HuH-7 (cell line): ENCODE measurements around the gene ELF3.
"Not testable (repeated sequence)": the region's sequence is repeated elsewhere in the genome, so short reads cannot be mapped to it uniquely, and the experiment has no call there.

Experiments used
- DNase-seq: peaks from one replicate; pipeline ENCODE4 v3.0.0; 2011; ENCODE audit warnings: low spot score

ELF3 gene

DNA sequence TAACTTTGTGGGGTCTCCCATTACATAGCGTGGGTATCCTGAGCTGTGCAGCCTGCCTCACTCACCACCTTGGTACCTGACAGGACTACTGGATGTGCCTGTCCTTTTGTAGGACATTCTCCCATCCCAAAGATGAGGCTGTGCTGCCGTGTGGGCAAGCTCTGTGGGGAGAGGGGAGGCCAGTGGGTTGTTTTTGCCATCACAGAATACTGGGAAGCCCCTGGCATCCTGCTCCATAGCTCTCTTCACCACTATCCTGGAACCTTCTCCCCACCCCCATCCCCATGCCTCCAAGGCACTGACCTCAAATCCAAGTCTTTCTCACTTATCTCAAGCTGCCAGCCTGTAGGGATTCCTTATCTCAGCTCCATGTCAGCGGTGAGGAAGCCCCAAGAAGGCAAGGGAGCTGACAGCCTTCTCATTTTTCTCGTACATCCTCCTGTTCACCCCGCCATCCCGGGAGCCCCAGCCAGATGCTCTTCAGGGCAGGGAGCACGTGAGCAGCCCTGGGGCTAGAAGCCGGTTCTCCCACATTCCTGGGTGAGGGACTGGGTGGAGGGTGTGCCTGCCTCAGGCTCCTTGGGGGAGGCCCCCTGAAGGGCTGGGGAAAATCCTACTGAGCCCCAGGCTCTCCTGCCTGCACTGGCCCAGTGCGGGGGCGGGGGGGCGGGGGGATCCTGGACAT lies 2.4 kb upstream of the ELF3 start:
- no peak for DNase-seq

GRCh38 chr1:202009326-202010179 lies 834 bp upstream of the ELF3 start:
- DNase-seq: peak; percentile 83

DNA sequence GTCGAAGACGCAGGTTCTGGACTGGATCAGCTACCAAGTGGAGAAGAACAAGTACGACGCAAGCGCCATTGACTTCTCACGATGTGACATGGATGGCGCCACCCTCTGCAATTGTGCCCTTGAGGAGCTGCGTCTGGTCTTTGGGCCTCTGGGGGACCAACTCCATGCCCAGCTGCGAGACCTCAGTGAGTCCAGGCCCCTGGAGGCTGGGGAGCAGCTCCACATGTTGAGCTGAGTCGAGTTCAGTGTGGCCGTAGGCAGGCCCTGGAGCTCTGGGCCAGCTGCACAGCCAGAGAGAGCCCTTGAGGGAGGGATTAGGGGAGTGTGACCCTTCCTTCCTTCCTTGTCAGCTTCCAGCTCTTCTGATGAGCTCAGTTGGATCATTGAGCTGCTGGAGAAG lies 1.6 kb downstream of the ELF3 start:
- no peak for DNase-seq

GRCh38 chr1:202012544-202013478 lies 2.4 kb downstream of the ELF3 start:
- no peak for DNase-seq

- no peak for DNase-seq
Observed at GRCh38 chr1:202013603-202014002, 3.2 kb downstream of the ELF3 start.

DNA sequence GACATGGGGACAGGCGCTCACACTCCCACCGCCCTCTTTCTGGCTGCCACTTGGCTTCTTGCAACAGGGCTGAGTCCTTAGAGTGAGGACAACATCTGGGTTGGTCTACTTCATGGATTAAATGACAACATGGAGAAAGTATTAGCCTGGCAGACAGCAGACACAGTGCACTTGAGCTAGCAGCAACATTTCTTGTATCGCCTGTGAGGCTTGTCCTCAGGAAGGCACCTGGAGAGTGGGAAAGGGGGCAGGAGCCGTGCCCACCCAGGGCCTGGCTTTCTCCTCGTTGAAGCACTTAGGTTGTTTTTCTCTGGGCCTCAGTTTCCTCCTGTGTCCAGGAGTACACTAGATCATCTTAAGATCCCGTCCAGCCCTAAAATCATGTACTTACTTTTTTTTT lies 3.7 kb downstream of the ELF3 start:
- DNase-seq: no peak

- DNase-seq: no peak
Observed at GRCh38 chr1:202014915-202015661, 4.7 kb downstream of the ELF3 start.

- no peak for DNase-seq
Observed at GRCh38 chr1:202015662-202015937, 5.2 kb downstream of the ELF3 start.

GRCh38 chr1:202016022-202016810 lies 5.8 kb downstream of the ELF3 start:
- no peak for DNase-seq

DNA sequence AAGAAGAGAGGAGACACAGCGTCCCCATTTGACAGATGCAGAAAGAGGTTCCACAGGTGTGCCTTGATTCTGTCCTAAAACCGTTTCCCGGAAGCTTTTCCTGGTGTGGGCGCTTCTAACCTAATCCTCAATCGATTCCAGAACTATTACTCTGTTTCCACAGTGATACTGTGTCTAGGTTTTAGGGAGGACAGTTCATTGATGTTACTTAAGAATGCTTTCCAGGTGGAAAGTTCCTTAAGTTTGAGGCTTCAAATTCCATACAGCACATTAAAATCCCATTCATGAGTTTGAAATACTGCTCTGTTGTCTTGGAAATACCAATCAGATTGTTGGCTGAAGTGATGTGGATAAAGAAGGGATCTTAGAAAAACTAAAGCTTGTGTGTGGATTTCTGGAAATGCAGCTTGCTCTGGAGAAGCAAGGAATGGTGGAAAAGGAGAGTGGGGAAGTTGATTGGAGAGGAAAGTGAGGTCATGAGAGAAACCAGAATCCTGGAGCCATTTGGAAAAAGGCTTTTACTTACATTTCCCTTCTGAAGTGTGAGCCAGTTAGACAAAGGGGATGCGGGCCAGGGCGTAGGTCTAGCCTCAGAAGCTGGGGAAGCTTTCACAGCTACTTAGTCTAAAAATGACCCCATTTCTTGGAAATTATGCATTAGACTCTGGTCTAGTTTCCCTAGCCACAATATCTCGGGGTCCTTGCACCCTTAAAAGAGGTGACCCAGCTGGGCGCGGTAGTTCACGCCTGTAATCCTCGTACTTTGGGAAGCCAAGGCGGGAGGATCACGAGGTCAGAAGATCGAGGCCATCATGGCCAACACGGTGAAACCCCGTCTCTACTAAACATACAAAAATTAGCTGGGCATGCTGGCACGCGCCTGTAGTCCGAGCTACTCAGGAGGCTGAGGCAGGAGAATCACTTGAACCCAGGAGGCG lies 6.7 kb downstream of the ELF3 start:
- no peak for DNase-seq

- peak; percentile 63 for DNase-seq
Observed at GRCh38 chr1:202017749-202018467, 7.5 kb downstream of the ELF3 start.

- peak; percentile 78 for DNase-seq
Observed at GRCh38 chr1:202018468-202019234, 8.3 kb downstream of the ELF3 start.

DNA sequence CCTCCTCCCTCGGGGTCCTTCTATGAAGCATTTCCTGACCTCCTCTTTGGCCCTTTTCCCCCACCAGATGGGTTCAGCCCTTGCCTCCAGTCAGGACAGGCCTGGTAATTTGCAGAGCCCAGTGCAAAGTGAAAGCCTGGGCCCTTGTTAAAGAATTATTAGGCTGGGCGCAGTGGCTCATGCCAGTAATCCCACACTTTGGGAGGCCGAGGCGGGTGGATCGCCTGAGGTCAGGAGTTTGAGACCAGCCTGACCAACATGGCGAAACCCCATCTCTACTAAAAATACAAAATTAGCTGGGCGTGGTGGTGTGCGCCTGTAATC lies 8.8 kb downstream of the ELF3 start:
- not testable (repeated sequence) for DNase-seq

- no peak for DNase-seq
Observed at GRCh38 chr1:202023001-202023433, 12.6 kb downstream of the ELF3 start.

- DNase-seq: no peak
Observed at GRCh38 chr1:202029171-202029665, 18.8 kb downstream of the ELF3 start.

DNA sequence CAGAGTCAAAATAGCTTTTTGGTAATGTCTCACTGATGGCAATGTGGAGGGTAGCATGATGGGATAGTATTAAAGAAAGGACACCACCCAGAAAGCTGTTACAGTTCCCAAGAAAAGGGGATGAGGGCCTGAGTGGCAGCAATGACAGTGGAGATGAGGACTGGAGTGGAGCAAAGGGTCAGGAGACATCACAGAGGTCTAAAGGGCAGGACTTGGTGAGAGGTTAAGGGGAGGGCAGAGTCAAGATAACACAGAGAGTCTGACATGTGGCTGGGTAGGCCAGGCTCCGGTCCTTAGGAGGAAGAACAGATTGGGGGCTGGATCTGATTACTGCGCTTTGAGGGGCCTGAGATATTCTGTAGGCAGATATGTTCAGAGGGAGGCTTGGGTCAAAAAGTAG lies 19.3 kb downstream of the ELF3 start:
- no peak for DNase-seq

- no peak for DNase-seq
Observed at GRCh38 chr1:202031796-202032195, 21.4 kb downstream of the ELF3 start.

- DNase-seq: no peak
Observed at GRCh38 chr1:202034149-202034682, 23.8 kb downstream of the ELF3 start.
